Adrenal gland (tissue), 5 donors: Measurements from ENCODE around the gene GPC4.

ENCODE experiments used
- CTCF ChIP-seq, 6 experiments: fragments of 450-650 bp in 4 of 6; fragments of 200-600 bp in 2 of 6; sonication (generic) in 1 of 6; IDR thresholded peaks; 1 replicate in 5 of 6; 2 replicates in 1 of 6; pipeline versions ENCODE4 v1.5.1 to v1.8.0; 2016 to 2021; ENCODE audit warnings: antibody characterized with exemption in 6 of 6, mild to moderate bottlenecking in 2 of 6, moderate library complexity in 1 of 6
- POLR2A ChIP-seq, 2 donors: fragments of 450-650 bp; IDR thresholded peaks; one replicate each; pipeline ENCODE4 v1.6.1; 2017; ENCODE audit warnings: antibody characterized with exemption in 2 of 2, mild to moderate bottlenecking in 2 of 2, moderate library complexity in 1 of 2
- donor health status: DM: no; HTN: no; CAD: no.

- no peak for TF ChIP-seq CTCF (IDR thresholded peaks at IDR 0.05)
- TF ChIP-seq POLR2A (IDR thresholded peaks at IDR 0.05) = no peak
Measured at GRCh38 chrX:133330956-133331355, 84.3 kb downstream of the GPC4 start.
